ENCODE measurements around the gene ATG7. TPM values are rescaled to one million over a fixed set of nuclear protein-coding genes. Genes with fewer than 3 reads are reported as not detected.
"Not testable (repeated sequence)": the region's sequence is repeated elsewhere in the genome, so short reads cannot be mapped to it uniquely, and the experiment has no call there.

Gene ATG7
- total RNA-seq, 4 donors from 2014 or later = 20.6 to 50.4 (median 39.9) TPM

DNA sequence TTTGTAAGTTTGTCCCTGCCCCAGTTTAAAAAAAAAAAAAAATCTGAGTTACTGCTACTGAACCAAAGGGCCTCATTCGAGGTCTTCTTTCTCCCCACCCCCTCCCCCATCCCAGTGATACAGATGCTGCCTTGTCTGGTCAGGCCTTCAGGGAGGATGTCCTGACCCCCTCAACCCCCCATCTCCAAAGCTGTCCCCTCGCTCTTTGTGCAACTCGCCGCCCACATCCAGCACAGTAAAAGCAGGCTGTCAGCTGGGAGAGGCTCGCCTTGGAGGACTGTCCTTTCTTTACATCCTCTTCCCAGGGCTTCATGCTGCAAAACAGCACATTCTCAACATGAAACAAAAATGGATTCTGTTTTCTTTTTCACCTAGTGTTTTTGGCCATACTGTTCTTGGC lies 238.2 kb downstream of the ATG7 start:
- peaks cover 40 to 52% (median 52%) of the 10 kb centered on the region in 4 donors for H3K4me1 ChIP-seq
- H3K9me3 ChIP-seq = no peaks in the 10 kb centered on the region
- no peak overlapping the region for H3K4me3 ChIP-seq
- H3K27ac ChIP-seq (replicated peaks in 1 of 4) = peak overlapping the region in 3 of 4 donors; percentile 74 to 80 (median 77)
- no peaks in the 10 kb centered on the region for H3K36me3 ChIP-seq
- TF ChIP-seq, protein P1, sequence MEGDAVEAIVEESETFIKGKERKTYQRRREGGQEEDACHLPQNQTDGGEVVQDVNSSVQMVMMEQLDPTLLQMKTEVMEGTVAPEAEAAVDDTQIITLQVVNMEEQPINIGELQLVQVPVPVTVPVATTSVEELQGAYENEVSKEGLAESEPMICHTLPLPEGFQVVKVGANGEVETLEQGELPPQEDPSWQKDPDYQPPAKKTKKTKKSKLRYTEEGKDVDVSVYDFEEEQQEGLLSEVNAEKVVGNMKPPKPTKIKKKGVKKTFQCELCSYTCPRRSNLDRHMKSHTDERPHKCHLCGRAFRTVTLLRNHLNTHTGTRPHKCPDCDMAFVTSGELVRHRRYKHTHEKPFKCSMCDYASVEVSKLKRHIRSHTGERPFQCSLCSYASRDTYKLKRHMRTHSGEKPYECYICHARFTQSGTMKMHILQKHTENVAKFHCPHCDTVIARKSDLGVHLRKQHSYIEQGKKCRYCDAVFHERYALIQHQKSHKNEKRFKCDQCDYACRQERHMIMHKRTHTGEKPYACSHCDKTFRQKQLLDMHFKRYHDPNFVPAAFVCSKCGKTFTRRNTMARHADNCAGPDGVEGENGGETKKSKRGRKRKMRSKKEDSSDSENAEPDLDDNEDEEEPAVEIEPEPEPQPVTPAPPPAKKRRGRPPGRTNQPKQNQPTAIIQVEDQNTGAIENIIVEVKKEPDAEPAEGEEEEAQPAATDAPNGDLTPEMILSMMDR (IDR thresholded peaks at IDR 0.05) = no peak
- TF ChIP-seq POLR2AphosphoS5 (IDR thresholded peaks at IDR 0.05) (no peak), POLR2A (IDR thresholded peaks at IDR 0.05; ENCODE audit: low read depth) (no peak), EP300 (IDR thresholded peaks at IDR 0.05) (no peak)
- H3K27me3 ChIP-seq = no peaks in the 10 kb centered on the region
- intact Hi-C loops (cut with DNase I) = no loop called here
- WGBS = 88% methylated on average over 5 of the region's 5 CpGs
- DNase-seq (ENCODE audit: extremely low spot score) = no peak

DNA sequence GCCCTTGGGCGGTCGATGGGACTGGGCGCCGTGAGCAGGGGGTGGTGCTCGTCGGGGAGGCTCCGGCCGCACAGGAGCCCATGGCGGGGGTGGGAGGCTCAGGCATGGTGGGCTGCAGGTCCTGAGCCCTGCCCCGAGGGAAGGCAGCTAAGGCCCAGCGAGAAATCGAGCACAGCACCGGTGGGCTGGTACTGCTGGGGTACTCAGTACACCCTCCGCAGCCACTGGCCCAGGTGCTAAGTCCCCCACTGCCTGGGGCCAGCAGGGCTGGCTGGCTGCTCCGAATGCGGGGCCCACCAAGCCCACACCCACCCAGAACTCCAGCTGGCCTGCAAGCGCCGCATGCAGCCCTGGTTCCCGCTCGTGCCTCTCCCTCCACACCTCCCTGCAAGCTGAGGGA lies 239.4 kb downstream of the ATG7 start:
- H3K4me3 ChIP-seq; H3K27ac ChIP-seq (replicated peaks in 1 of 4); H3K9me3 ChIP-seq; DNase-seq (ENCODE audit: extremely low spot score); intact Hi-C loops (cut with DNase I); H3K36me3 ChIP-seq; H3K27me3 ChIP-seq: not testable (repeated sequence)
- H3K4me1 ChIP-seq = peaks cover 40 to 52% (median 52%) of the 10 kb centered on the region in 4 donors
- no CpG with 5 or more reads among the region's 20 CpGs for WGBS

DNA sequence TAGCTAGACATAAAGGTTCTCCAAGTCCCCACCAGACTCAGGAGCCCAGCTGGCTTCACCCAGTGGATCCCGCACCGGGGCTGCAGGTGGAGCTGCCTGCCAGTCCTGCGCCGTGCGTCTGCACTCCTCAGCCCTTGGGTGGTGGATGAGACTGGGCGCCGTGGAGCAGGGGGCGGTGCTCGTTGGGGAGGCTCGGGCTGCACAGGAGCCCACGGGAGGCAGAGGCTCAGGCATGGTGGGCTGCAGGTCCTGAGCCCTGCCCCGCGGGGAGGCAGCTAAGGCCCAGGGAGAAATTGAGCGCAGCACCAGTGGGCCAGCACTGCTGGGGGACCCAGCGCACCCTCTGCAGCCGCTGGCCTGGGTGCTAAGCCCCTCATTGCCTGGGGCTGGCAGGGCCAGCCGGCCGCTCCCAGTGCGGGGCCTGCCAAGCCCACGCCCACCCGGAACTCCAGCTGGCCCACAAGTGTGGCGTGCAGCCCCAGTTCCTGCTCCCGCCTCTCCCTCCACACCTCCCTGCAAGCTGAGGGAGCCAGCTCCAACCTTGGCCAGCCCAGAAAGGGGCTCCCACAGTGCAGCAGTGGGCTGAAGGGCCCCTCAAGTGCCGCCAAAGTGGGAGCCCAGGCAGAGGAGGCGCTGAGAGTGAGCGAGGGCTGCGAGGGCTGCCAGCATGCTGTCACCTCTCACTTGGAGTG lies 241.1 kb downstream of the ATG7 start:
- DNase-seq (ENCODE audit: extremely low spot score); H3K9me3 ChIP-seq; H3K27me3 ChIP-seq; H3K4me3 ChIP-seq; H3K36me3 ChIP-seq; intact Hi-C loops (cut with DNase I): not testable (repeated sequence)
- Histone ChIP-seq H3K27ac (replicated peaks in 1 of 4) (peak overlapping the region; percentile 38 to 69 (median 52)), H3K4me1 (peaks cover 36 to 46% (median 44%) of the 10 kb centered on the region in 4 donors)
- 91% methylated on average over 7 of the region's 27 CpGs for WGBS

DNA sequence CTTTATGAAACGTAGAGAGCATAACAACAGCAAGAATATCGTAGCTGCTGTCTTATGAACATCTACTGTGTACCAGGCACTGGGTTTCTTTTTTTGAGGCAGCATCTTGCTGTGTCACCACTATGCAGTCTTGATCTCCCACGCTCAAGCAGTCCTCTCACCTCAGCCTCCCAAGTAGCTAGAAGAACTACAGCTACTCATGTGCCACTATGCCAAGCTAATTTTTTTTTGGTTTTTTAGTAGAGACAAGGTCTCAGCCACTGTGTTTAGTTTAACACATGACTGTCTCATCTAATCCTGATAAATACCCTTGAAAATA lies 241.6 kb downstream of the ATG7 start:
- Histone ChIP-seq H3K27me3 (no peaks in the 10 kb centered on the region), H3K36me3 (no peaks in the 10 kb centered on the region), H3K27ac (replicated peaks in 1 of 4) (peak overlapping the region; percentile 38 to 69 (median 52)), H3K4me3 (no peak overlapping the region), H3K9me3 (no peaks in the 10 kb centered on the region), H3K4me1 (peaks cover 31 to 41% (median 39%) of the 10 kb centered on the region in 4 donors)
- TF ChIP-seq POLR2AphosphoS5 (IDR thresholded peaks at IDR 0.05) (no peak), POLR2A (IDR thresholded peaks at IDR 0.05; ENCODE audit: low read depth) (no peak), EP300 (IDR thresholded peaks at IDR 0.05) (no peak)
- TF ChIP-seq, protein P1 (IDR thresholded peaks at IDR 0.05) = no peak
- intact Hi-C loops (cut with DNase I) = no loop called here
- WGBS = 78% methylated on average over 3 of the region's 3 CpGs
- DNase-seq (ENCODE audit: extremely low spot score) = no peak

DNA sequence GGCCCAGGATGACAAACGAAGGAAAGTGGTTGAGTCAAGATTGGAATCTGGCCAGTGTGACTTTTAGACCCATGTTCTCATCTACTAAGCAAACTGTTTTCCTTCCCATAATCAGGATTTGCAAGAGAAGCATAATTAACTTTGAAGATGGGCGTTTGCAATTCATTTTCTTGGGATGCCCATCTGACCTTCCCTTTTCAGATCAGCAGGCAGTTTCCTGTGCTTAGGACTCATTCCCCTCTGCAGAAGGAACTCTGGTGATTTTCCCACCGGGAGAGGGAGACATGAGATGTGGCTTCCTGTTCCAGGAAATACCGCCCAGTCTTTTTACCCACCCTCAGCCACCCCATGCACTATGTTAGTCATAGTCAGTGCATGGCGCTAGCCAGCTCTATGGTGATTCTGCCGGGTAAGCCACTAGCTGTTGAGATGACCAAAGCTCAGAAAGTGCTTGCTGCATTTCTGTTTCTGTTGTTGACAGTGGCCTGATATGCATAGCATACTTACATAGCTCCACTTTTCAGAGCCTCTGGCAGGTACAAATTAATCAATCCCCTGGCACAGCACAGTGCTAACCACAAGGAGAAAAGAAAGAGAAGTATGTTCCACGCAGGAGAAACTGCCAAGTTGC lies 242.1 kb downstream of the ATG7 start:
- TF ChIP-seq, protein P1 (IDR thresholded peaks at IDR 0.05) = no peak
- TF ChIP-seq POLR2AphosphoS5 (IDR thresholded peaks at IDR 0.05) (peak in 1 of 2 donors; percentile 37), EP300 (IDR thresholded peaks at IDR 0.05) (no peak), POLR2A (IDR thresholded peaks at IDR 0.05; ENCODE audit: low read depth) (no peak)
- intact Hi-C loops (cut with DNase I) = no loop called here
- no peak for DNase-seq (ENCODE audit: extremely low spot score)
- Histone ChIP-seq H3K36me3 (no peaks in the 10 kb centered on the region), H3K27ac (replicated peaks in 1 of 4) (peak overlapping the region; percentile 38 to 69 (median 52)), H3K4me3 (no peak overlapping the region), H3K9me3 (no peaks in the 10 kb centered on the region), H3K27me3 (no peaks in the 10 kb centered on the region), H3K4me1 (peaks cover 29 to 36% (median 34%) of the 10 kb centered on the region in 4 donors)
- WGBS = 22% methylated on average over 7 of the region's 7 CpGs
